ENCODE measurements around the gene SPOPL. TPM values are rescaled to one million over a fixed set of nuclear protein-coding genes. Genes with fewer than 3 reads are reported as not detected.
A peak's percentile ranks its signal among the peaks of the same experiment; 100 is the strongest.

SPOPL gene
- total RNA-seq, 1 experiment from 2014 or later: 13.6 TPM

DNA sequence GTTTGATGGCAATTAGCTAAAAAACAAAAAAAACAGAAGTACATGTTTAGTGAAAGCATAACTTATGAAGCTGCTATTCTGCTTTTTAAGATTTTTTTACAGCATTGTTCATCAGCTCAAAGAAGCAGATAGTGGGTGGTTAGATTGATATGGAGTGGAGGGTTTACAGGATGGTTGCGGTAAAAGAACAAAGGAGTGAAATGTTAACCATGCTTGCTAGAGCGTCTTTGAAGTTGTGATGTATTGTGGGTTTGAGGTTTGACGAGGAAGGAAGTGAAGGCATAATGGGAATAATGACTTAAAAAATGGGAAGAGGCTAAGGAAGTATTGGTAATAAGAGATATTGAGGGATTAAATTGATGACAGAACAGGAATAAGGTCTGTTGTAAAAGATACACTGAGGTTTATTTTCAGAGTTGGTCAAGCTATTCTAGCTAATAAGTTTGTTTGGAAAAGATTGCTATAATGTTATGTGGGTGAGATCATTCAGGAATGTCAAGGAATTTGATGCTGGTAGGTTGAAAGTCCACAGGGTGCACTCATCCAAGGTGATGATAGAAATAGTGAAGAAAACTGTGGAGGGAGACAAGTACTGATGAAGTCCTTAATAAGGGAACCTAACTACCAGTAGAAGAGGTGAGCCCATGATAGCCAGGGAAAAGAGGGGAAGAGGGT is 14.6 kb downstream of the SPOPL start:
- Histone ChIP-seq H2AFZ (ENCODE audit: low read length) (no peak overlapping the region), H3K14ac (ENCODE audit: insufficient read depth, low read length) (no peak overlapping the region), H2BK15ac (ENCODE audit: low read depth, low read length) (no peak overlapping the region), H3K27me3 (ENCODE audit: insufficient read depth, low read length) (no peaks in the 10 kb centered on the region), H3K4ac (ENCODE audit: low read depth, low read length) (no peak overlapping the region), H3K23me2 (ENCODE audit: insufficient read length, low read depth, low read length, poor library complexity, severe bottlenecking) (no peaks in the 10 kb centered on the region), H3K27ac (ENCODE audit: insufficient read length, low read depth, low read length) (no peak overlapping the region), H3K9ac (ENCODE audit: extremely low read depth, insufficient read length, low read length) (no peak overlapping the region), H2BK20ac (ENCODE audit: low read depth, low read length, poor library complexity, severe bottlenecking) (no peak overlapping the region), H3K18ac (ENCODE audit: insufficient read length, low read depth, low read length) (no peak overlapping the region), H2BK12ac (ENCODE audit: insufficient read length, low read depth, low read length) (no peak overlapping the region), H4K20me1 (ENCODE audit: control insufficient read depth, insufficient read depth, insufficient read length) (no peaks in the 10 kb centered on the region), H4K91ac (ENCODE audit: insufficient read length, low read depth, low read length) (no peak overlapping the region), H3K79me1 (ENCODE audit: insufficient read depth, low read depth, low read length, poor library complexity, severe bottlenecking) (no peaks in the 10 kb centered on the region), H3K4me1 (ENCODE audit: insufficient read depth, low read length) (peaks cover 3% of the 10 kb centered on the region; the same call in 1 of the 2 replicates), H3K56ac (ENCODE audit: insufficient read length, low read depth, low read length) (no peak overlapping the region), H4K8ac (replicated peaks; ENCODE audit: insufficient read length, low read depth, low read length) (no peak overlapping the region), H3K9me3 (ENCODE audit: control insufficient read depth, low read depth, low read length) (no peaks in the 10 kb centered on the region), H2BK120ac (ENCODE audit: low read depth, low read length, poor library complexity, severe bottlenecking) (no peak overlapping the region), H4K5ac (ENCODE audit: insufficient read length, low read depth, low read length) (no peak overlapping the region), H3T11ph (ENCODE audit: low read length) (no peak overlapping the region), H3K4me2 (ENCODE audit: insufficient read depth, insufficient read length, low read length) (no peak overlapping the region), H3K23ac (ENCODE audit: insufficient read length, low read depth, low read length) (no peak overlapping the region), H2BK5ac (ENCODE audit: insufficient read length, low read length) (no peak overlapping the region), H2AK5ac (ENCODE audit: insufficient read length, low read length) (no peak overlapping the region), H3K79me2 (ENCODE audit: insufficient read depth, low read length) (peaks cover 16% of the 10 kb centered on the region; the same call in 1 of the 2 replicates)
- Mint-ChIP-seq H3K4me3 (no peak overlapping the region), H3K9me3 (no peaks in the 10 kb centered on the region; a peak in 1 of 5 replicates), H3K36me3 (ENCODE audit: insufficient read depth in 1 of 3, low read depth in 3 of 3) (peaks cover 4 to 6% (median 5%) of the 10 kb centered on the region in 3 experiments; a peak in 6 of 7 replicates), H3K27ac (peak overlapping the region in 1 of 3 experiments; percentile 21; a peak in 2 of 7 replicates), H3K4me1 (peaks cover 33 to 36% of the 10 kb centered on the region in 2 experiments), H3K27me3 (ENCODE audit: low read depth) (no peaks in the 10 kb centered on the region)
- no peak for DNase-seq
- WGBS (ENCODE audit: extremely low coverage, insufficient read length, low lambda C conversion rate): 100% methylated on average over 3 of the region's 3 CpGs
- TF ChIP-seq, protein P1, sequence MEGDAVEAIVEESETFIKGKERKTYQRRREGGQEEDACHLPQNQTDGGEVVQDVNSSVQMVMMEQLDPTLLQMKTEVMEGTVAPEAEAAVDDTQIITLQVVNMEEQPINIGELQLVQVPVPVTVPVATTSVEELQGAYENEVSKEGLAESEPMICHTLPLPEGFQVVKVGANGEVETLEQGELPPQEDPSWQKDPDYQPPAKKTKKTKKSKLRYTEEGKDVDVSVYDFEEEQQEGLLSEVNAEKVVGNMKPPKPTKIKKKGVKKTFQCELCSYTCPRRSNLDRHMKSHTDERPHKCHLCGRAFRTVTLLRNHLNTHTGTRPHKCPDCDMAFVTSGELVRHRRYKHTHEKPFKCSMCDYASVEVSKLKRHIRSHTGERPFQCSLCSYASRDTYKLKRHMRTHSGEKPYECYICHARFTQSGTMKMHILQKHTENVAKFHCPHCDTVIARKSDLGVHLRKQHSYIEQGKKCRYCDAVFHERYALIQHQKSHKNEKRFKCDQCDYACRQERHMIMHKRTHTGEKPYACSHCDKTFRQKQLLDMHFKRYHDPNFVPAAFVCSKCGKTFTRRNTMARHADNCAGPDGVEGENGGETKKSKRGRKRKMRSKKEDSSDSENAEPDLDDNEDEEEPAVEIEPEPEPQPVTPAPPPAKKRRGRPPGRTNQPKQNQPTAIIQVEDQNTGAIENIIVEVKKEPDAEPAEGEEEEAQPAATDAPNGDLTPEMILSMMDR (conservative IDR thresholded peaks at IDR 0.05): no peak
